Measurements from ENCODE around the gene DNAJB1.
"Not testable (repeated sequence)": the region's sequence is repeated elsewhere in the genome, so short reads cannot be mapped to it uniquely, and the experiment has no call there.

Gene DNAJB1

DNA sequence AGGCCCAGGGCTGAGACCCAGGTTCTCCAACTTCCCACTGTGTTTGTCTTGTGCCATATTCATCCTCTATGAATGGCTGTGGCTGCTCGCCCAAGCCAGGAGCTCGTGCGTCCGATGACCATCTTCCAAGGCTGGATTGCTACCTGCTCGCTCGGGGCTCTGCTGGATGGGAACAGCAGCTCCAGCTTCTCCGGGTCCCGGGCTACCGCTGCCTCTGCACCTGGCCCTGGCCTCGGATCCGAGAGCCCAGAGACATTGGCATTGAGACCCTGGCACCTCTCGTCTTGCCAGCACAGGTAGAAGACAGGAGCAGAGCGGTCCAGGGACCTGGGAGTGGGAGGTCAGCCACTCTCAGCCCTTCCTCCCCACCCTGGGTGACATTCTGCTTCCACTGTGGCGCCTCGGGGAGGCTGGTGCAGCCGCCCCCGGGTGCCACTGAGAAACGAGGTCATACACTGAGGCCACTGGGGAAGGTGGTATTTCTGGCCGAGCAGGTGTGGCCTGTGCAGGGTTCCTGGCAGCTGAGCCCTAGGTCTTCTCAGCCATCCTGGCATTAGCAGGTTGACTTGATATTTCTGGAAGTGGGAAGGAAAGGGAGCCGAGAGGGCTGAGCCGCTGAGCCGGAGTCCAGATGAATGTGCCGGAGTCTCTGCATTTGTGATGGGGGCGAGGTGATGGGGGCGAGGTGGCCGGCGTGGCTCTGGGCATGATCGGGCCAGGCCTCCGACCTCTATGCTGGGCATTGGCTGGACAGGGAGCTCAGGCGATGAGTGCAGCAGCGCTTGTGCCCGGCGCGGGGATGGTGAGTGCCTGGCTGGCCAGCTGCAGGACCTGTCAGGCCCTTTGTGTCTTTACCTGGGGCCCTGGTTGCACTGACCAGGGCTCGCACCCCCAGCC, 35.1 kb upstream of the DNAJB1 start:
- no peak for DNase-seq

DNA sequence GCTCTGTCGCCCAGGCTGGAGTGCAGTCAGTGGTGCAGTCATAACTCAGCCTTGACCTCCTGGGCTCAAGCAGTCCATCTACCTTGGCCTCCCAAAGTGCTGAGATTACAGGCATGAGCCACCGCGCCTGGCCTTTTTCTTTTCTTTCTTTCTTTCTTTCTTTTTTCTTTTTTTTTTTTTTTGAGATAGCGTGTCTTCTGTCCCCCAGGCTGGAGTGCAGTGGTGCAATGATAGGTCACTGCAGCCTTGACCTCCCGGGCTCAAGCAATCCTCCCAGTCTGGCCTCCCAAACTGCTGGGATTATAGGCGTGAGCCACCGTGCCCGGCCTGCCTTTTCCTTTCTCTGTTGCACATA, 33.8 kb upstream of the DNAJB1 start:
- not testable (repeated sequence) for DNase-seq

DNA sequence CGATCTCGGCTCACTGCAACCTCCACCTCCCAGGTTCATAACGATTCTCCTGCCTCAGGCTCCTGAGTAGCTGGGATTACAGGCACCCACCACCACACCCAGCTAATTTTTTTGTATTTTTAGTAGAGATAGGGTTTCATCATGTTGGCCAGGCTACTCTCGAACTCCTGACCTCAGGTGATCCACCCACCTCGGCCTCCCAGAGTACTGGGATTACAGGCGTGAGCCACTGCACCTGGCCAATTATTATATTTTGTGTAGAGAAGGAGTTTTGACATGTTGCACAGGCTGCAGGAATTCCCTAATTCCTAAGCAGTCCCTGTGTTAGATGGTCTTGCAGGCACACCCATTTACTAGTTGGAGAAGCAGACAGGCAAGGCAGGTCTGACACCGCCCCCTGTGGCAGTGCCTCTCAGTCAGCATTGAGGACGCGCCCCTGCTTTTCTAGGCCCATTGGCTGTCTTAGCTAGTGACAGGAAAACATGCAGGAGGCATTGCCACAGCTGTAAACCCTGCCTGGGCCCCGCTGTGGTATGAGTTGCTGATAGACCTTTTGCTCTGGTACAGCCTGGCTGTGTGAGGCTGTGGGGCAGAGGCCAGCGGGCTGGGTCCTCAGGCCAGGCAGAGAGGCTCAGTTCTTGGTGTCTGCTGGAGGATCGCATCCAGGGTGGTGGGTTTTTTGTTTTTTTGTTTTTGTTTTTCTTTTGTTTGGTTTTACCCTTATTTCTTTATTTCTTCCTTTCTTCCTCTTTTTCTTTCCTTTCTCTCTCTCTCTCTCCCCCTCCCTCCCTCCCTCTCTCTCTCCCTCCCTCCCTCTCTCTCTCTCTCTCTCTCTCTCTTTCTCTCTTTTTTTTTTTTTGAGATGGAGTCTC, 33.2 kb upstream of the DNAJB1 start:
- DNase-seq = peak; percentile 40 to 75 (median 60)

DNA sequence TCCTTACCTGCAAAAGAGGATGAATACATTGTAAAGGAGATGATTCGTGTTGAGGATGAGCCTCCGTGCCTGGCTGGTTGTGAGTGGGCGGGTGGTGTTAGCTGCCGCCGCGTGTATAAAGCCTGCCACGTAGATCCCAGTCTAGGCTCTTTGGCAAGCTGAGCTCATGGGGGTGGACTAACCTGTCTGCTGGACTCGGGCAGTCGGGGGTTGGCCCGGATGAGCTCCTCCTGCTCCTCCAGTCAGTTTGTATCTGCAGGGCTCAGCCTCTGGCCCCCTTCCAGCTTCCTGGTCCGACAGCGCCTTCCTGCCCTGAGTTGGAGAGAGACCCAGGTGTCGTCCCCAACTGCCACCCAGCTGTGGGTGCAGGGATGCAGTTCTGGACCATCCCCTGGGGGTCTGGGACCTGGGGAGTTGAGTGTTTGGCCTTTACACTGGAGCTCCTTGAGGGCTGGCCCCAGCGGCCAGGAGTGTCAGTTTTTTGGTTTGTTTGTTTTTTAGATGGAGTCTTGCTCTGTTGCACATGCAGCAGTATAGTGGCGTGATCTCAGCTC, 32.1 kb upstream of the DNAJB1 start:
- DNase-seq = no peak

DNA sequence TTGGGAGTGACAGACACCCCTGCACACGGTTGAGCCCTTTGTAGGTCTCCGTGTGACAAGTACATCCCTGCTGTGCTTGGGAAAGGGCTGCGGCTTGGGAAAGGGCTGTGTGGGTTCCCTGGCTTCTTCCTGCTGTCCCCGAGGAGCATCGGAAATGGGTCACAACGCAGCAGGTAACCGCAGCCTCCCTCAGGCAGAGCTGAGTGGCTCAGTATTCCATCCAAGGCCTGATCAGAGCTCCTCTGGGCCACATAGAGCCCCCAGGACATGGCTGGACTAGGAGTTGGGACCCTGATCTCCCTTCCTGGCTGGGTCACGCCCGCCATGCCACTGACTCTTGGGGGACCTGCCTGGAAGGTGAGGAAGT, 27.5 kb upstream of the DNAJB1 start:
- DNase-seq = no peak

DNA sequence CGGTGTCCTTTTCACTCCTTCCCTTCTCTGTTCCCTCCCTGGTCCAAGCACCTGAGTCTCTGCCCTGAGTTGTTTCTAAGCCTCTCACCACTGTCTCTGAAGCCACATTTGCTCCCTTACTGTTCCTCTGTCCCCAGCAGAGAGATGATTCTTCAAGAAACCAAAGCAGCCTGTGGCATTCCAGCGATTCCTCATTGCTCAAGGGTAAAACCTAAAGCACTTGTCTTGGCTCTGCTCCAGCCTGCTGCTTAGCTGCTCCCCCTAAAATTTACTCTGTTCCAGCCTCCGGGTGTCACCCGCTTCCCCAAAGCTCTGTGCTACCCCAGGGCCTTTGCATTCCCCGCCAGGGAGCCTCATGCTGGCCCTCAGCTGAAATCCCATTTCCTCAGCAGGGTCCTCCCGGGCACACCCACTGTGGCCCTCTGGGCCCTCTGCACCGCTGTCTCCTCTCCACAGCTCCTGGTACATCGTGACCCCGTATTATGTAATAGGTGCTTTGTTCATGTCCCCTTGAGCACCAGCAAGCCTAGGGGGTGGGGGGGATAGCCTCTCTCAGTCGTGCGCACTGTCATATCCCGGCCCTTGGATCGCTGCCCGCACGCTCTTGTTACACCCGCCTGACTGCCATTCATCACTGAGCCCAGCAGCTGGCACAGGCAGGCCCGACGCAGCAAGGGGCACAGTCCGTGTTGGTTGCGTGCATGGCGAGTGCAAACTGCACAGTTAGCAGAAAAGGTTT, 26.9 kb upstream of the DNAJB1 start:
- DNase-seq = no peak

DNA sequence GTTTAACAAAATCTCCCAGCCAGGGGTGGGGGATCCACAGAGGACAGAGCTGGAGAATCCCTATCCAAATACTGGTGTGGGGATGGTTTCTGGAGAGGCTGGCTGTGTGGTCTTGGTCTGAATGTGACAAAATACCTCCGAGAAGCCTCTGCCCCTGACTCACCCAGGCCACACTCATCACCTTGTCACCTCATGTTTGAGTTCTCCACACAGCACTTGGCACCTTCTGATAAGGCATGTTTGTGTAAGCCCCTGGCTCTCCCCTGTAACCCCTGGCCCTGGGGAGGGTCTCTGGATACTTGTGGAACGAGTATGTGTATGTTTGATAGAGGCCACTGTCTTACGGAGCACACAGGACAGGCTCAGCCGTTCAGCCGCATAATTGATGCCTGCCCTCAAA, 25.9 kb upstream of the DNAJB1 start:
- DNase-seq = no peak

DNA sequence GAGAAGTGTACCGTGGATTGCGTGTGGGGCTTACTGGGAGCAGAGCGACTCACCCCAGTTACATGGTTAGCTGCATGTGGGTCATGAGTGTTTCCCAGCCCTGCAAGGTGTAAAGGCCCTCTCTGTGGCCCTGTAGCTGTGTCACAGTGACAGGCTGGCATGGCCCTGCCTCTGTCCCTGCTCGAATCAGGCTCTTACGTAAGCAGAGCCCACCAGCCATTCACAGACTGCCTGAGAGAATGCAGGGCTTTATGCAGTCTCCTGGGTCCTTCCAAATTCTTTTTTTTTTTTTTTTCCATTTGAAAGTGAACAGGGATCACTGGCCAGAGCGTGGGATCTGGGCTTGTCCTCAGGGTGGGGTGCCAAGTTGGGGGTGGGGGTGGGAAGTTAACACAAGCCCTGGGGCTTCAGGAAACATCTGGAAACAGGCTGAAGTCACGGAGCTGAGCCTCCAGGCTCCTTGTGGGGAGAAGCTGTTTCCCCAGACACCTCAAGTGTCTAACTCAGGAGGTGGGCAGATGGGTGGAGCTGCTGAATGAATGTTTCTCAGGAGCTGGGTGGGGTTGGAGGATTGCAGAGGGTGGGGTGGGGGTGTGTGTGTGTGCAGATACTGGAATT, 24.6 kb upstream of the DNAJB1 start:
- DNase-seq = peak; percentile 55 to 81 (median 64)

DNA sequence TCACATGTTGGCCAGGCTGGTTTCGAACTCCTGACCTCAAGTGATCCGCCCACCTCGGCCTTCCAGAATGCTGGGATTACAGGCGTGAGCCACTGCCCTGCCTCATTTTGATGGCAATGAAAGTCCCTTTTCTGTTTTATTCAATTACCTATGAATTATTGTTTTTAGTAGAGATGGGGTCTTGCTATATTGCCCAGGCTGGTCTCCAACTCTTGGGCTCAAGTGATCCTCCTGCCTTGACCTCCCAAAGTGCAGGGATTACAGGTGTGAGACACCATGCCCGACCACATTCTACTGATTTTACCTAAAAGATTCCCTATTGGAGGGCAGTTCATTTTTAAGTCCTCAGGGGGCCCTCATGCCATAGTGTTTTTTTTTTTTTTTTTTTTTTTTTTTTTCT, 23.8 kb upstream of the DNAJB1 start:
- not testable (repeated sequence) for DNase-seq

DNA sequence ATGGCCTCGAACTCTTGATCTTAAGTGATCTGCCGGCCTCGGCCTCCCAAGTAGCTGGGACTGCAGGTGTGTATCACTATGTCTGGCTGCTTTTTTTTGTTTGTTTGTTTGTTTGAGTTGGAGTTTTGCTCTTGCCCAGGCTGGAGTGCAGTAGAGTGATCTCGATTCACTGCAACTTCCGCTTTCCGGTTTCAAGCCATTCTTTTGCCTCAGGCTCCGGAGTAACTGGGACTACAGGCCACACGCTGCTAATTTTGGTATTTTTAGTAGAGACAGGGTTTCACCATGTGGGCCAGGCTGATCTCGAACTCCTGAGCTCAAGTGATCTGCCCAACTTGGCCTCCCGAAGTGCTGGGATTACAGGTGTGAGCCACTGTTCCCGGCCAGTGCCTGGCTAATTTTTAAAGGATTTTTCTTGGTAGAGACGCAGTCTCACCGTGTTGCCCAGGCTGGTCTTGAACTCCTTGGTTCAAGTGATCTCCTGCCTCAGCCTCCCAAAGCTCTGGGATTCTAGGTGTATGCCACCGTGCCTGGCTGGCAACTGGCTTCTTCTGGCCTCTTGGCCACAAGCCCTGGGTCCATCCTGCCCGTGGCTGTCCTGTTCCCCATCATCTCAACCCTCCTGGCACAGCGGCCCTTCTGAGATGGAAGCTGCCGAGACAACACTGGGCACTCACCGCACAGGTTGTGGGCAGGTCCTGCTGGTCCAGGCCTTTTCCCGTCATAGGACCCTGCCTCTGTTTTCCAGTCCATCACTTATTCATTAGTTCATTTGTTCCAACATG, 22.7 kb upstream of the DNAJB1 start:
- DNase-seq = no peak

DNA sequence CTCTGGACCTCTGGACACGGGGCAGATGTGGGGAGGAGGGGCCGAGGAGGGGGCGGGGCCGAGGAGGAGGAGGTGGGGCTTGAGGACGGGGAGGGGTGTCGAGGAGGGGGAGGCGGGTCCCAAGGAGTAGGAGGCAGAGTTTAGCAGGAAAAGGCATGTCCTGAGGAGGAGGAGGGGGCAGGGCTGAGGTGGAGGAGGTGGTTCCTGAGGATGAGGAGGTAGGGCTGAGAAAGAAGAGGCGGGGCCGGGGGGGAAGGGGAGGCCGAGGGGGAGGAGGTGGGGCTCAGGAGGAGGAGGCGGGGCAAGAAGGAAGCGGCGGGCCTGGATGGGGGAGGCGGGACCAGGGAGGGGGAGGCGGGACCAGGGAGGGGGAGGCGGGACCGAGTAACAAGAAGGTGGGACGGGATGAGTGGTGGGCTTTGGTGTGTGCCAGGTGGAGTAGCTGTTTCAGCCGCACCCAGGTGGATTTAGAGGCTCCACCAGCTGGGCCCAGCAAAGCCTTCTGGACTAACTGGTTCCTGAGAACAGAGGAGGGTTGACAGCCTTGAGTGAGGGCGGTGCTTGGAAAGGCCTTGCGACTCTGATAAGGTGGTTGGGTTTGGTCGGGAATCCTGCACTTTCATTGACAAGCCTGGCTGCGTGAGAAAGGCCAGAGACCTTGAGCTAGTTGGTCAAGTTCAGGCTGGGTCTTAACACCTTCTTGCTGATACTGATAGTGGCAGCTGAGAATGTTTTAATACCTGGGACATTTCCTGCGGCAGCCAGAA, 18.9 kb upstream of the DNAJB1 start:
- peak in 1 of 4 experiments; percentile 35 for DNase-seq

DNA sequence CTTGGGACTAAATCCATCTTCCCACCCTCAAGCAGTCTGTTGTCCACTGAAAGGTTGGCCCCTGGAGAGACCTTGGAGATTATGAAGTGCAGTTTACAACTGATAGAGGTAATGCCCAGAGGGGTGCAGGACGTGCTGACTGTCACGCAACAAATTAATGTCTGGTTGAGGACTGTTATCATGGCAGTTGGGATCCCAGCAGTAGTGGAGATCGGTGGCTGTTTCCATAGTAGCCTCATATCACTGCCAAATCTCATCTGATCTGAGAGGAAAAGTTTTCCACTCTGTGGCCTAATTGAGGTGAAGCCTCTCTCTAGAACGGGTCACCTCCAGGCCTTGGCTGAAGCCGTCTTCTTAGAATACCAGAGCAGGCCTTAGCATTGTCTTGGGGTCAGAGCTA, 15.3 kb upstream of the DNAJB1 start:
- DNase-seq = no peak

DNA sequence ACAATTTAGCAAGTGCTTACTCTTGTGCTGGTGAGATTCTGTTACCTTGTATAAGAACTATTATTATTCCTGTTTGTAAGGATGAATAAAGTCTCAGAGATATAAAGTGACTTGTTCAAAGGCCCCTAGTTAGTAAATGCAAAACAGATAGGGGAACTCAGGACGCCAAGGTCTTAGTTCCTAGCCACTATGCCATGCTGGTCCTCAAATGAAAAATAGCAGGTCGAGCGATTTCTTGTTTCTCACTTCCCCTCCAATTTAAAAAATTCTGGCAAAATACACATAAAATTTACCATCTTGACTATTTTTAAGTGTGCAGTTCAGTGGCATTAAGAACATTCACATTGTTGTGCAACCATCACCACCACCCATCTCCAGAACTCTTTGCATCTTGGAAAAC, 12.3 kb upstream of the DNAJB1 start:
- peak; percentile 30 to 71 (median 55) for DNase-seq

DNA sequence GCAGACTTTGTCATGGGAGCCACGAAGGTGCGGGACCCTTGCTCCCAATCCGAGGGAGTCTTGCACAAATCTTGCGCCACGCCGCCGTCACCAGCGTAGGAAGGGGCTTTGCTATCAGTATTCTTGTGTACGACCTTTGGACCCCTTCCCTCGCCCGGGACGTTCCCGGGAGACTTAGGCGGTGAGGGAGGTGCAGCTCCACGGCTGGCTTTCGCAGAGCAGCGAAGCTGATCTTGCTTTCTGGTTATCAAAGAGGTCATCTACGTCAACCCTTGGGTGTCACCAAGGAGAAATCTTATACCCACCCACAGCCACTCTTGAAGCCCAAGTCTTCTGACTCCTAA, 11.8 kb upstream of the DNAJB1 start:
- peak; percentile 82 to 92 (median 88) for DNase-seq

DNA sequence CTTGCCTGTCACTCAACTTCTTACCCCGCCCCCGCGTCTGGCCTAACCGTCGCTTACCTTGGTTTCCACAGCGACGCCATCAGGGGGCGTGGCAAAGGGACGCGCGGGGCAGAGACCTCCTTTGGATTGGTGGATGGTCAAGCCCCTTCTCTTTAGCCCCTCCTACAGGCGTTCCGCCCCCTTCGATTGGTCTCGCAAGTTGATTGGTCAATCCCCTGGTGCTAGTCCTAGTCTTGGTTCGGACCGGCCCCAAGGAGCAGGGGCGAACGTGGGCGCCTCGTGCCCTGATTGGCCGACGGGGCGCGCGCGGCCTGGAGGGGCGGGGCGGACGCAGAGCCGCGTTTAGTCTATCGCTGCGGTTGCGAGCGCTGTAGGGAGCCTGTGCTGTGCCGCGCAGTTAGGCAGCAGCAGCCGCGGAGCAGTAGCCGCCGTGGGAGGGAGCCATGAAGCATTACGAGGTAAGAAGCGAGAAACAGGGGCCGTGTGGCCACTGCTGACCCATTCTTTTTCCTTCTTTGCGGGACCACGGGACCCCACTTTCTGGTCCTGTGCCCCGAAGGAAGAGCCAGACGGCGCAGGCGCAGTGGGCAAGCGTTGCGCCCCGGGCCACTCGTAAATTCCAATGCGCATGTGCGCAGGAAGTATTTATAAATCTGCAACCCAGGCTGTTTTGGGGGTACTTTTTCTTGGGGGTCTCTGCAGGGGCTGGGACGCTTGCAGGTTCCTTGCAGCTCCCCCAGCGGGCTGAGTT, 11.2 kb upstream of the DNAJB1 start, which contains the start of gene TECR:
TECR (plus strand) TSS at position 341 of the 751 bp plus-strand sequence; CDS start at position 444, 103 bp downstream.
- peak; percentile 99 to 100 (median 100) for DNase-seq

DNA sequence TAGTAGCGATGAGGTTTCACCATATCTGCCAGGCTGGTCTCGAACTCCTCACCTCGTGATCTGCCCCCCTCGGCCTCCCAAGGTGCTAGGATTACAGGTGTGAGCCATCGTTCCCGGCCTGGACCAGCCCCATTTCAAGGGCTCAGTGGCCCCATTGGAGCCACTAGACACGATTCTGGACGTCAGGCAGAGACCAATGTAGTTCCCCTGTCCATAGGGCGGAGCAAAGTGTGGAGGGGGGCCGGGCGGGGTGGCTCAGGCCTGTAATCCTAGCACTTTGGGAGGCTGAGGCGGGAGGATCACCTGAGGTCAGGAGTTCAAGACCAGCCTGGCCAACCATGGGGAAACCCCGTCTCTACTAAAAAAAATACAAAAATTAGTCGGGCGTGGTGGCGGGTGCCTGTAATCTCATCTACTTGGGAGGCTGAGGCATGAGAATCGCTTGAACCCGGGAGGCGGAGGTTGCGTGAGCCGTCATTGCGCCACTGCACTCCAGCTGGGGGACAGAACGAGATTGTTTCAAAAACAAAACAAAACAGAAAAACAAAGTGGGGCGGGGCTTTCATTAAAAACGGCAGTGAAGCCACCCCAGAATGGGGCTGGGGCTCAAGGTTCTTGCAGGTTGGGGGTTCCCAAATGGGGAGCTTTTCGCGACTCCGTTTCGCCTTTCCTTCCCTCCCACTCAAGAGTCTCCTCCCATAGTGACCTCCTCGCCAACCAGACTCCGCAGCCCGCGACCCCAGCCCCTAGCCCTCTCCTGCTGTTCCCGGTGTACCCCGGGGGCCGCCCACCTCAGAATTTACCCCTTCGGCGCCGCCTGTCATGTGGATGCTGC, 10.4 kb upstream of the DNAJB1 start:
- DNase-seq = peak in 1 of 4 experiments; percentile 29

DNA sequence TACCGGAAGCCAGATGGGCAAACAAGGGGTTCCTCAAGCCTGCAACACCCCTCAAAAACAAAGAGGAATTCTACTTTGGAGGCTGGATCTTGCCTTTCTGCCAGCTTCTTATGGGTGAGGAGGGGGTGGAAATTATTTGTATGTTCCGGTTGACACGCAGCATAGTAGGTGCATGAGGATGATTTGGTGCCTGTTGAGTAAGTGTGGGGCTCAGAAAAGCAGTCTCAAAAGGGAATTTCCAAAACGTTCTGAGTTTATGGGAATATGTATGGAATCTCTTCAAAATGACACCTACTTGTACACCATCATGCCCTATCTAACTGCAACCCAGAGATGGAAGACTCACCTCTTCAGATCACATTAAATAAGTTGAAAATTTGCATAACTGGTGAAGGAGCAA, 8.2 kb upstream of the DNAJB1 start:
- no peak for DNase-seq

DNA sequence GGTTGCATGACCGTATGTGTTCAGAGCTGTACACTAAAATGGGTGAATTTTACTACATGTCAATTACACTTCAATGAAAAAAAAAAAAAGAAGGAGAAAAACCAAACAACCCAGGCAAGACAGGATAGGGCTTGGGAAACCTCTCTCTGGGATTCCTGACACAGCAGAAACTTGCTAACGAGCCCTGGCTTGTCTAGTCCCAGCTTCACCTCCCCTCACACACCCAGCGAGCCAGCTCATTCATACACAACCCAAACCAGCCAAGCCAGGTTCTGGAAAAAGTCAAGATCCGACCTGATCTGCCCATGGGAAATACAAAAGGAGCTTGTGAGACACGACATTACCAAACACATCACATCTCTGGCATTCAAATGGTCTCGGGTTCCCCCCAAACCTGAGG, 7.5 kb upstream of the DNAJB1 start:
- DNase-seq = no peak

DNA sequence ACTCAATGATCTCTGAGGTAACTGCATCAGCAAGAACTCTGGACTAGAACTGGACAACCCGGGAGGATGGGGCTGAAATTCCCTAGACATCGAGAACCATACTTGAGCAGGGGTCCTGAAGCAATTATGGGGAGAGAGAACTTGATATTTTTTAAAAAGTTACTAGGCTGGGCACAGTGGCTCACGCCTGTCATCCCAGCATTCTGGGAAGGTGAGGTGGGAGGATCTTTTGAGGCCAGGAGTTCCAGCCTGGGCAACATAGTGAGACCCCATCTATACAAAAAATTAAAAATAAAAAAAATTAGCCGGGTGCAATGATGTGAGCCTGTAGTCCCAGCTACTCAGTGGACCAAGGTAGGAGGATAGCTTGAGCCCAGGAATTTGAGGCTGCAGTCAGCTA, 2.3 kb upstream of the DNAJB1 start:
- no peak for DNase-seq

All from suppressor macrophage (primary cell).